GM19372 (cell line): ENCODE data around the gene CASP8.
"Not testable (repeated sequence)": the region's sequence is repeated elsewhere in the genome, so short reads cannot be mapped to it uniquely, and the experiment has no call there.

Experiments
- ATAC-seq: cut with Tn5 transposase; IDR thresholded peaks from one replicate; pipeline ENCODE4 v1.9.1; 2021; ENCODE audit warnings: mild to moderate bottlenecking, low read depth, moderate library complexity; ENCODE audit not compliant: unreplicated experiment

The CASP8 gene

DNA sequence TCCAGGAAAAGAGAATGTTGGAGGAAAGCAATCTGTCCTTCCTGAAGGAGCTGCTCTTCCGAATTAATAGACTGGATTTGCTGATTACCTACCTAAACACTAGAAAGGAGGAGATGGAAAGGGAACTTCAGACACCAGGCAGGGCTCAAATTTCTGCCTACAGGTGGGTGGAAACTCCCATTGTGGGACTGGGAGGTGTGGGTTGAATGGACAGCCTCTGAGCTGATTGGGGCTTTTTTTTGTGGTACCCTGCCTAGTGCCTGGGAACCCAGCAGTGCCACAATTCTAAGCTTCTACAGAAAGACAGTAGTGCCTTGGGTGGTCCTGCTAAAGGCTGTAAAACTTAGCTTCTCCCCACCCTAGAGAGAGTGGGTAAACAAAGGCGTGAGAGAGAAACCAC, 6.3 kb downstream of the CASP8 start:
- ATAC-seq = no peak

DNA sequence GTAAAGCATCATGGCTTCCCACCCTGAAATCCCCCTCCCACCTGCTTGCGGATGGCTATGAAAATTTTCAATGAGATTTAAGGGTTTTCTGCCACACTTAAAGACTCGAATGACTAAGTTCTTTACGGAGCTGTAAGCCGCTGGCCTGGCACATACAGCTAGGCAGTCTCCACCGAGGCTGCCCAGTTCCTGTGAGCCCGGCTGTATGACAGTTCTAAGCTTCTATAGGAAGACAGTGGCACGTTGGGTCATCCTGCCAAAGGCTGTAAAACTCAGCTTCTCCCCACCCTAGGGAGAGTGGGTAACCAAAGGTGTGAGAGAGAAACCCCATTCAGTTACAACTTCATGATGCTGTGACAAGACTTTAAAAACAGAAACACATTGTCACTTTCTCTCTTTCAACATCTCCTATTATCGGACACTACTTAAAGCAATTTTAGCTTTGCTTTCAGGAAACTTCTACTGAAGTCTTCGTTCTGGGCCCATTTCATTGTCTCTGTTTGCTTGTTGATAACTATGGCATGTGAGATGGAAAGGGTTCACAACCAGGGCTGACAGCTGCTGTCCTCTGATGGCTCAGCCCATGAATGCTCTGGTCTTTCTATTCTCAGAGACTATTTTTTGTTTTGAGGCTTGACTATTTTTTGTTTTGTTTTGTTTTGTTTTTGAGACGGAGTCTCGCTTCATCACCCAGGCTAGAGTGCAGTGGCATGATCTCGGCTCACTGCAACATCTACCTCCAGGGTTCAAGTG, 7.1 kb downstream of the CASP8 start:
- ATAC-seq = no peak

GRCh38 chr2:201269764-201270163, 9.4 kb downstream of the CASP8 start:
- no peak for ATAC-seq

GRCh38 chr2:201270293-201271001, 10.1 kb downstream of the CASP8 start:
- ATAC-seq = no peak

GRCh38 chr2:201271917-201272316, 11.6 kb downstream of the CASP8 start:
- no peak for ATAC-seq

GRCh38 chr2:201273330-201273983, 13.1 kb downstream of the CASP8 start:
- ATAC-seq = no peak

DNA sequence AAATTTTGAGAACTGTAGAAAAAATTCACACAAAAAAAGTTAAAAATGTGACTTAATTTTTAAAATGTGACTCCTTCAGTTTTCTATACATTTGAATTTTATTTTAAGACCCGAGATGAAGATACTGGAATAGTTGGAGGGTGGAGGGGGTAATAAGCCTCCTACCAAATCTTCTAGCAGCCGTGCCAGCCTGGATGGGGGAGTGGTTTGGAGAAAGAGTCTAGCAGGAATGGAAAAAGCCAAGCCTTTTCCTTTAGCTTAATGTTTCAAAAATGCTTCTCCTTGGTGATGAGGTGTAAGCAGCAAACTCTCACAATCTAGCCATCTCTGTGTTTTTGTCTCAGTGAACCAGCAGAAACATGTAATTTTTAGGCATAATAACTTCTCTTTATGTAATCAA, 14.7 kb downstream of the CASP8 start:
- no peak for ATAC-seq

DNA sequence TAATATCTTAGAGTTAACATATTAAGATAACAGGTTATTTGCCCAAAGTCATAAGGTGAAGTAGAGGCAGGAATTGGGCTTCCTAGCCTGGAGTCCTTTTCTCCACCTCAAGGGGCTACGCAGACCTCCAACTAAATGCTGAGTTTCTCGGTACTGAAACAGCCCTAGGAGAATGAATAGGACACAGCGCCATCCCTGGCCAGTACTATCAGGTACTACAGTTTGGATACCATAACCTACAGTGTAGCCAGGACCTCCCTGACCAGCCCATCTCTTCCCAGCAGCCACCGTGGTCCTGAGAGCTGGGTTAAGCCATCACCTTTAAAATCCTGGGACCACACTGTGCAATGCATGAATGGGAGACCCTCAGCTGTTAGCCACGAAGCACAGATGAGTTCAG, 15.7 kb downstream of the CASP8 start:
- no peak for ATAC-seq

DNA sequence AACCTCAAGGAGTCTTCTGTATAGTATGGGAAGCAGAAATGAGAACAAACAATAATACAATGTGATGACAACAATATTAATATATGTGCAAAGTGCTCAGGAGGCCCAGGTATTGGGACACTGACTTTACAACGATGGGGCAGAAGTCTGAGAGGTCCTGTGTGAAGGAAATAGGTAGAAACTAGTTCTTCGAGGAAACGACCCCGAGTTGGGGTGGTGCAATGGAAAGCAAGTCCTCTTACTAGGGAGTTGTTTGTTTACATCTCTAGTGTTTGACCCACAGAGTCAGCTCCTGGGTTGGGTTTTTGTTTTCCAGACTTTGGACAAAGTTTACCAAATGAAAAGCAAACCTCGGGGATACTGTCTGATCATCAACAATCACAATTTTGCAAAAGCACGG, 16.2 kb downstream of the CASP8 start:
- no peak for ATAC-seq

DNA sequence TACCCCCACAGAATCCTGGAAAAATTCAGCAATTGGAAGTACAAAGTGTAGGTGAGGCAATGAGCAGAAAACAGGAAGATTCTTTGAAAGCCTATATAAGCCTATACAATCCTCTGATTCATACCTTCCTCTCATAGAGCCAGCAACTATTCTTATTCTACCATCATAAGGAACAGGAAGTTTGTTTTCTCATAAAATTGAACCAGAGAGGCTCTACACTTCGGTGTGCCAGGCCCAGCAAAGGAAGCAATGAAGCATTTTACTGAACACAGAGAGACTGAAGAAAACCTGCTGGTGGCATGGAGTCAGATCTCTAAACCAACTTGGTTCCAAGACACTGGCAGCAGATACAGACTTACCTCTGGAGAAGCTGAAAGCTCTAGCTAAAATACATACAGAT, 18.7 kb downstream of the CASP8 start:
- ATAC-seq = no peak

- no peak for ATAC-seq
Measured at GRCh38 chr2:201280191-201281040, 20.1 kb downstream of the CASP8 start.

DNA sequence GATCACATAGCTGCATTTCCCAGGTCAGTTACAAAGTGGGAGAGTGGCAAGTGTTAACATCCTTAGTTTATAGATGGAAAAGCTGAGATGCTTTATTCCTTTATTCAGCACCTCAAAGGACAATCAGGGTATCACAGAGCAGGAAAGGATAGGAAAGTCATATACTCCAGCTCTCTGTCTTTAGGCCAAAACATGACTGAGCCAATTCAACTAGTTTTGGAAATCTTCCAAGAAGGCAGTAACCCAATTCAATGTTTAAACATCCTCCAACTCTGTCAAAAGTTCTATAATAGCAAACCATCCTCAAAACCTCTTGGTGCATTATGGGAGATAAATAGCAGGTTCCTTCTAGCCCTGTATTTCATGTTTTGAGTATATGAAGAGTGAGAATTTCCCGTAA, 25.2 kb downstream of the CASP8 start:
- no peak for ATAC-seq

DNA sequence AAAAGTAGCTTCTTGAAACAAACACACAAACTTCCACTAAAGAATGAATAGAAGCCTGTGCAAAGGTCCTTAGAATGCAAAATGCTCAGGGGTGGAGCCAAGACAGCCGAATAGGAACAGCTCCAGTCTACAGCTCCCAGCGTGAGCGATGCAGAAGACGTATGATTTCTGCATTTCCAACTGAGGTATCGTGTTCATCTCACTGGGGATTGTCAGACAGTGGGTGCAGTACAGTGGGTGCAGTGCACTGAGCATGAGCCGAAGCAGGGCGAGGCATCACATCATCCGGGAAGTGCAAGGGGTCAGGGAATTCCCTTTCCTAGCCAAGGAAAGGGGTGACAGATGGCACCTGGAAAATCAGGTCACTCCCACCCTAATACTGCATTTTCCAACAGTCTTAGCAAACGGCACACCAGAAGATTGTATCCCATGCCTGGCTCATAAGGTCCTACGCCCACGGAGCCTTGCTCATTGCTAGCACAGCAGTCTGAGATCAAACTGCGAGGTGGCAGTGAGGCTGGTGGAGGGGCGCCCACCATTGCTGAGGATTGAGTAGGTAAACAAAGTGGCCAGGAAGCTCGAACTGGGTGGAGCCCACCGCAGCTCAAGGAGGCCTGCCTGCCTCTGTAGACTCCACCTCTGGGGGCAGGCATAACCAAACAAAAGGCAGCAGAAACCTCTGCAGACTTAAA, 30.3 kb downstream of the CASP8 start:
- ATAC-seq = not testable (repeated sequence)

DNA sequence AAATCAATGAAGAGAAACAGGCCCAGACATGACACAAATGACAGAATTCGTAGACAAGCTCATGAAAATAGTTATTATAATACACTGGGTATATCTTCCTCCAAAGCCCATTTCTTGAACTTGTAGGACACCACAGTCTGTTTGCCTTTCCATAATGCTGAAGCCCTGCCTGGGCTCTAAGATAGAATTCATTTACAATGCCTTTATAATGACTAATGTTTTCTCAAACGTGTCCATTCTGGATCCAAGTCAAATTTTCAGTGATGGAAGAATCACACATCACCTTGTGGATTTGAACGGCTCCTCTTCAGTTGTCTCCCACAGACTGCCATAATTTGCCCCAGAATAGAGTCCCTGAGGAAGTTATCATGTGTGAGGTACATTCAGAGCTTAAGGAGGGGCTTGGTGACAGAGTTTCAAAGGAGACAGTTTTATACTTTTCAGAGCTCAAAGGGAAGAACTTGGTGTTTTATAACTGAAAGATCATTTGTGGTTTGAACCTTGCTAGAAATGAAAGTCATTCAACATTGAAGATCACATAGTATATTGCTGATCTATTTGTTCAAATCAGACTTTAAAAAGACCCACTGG, 38.2 kb downstream of the CASP8 start:
- ATAC-seq = no peak

DNA sequence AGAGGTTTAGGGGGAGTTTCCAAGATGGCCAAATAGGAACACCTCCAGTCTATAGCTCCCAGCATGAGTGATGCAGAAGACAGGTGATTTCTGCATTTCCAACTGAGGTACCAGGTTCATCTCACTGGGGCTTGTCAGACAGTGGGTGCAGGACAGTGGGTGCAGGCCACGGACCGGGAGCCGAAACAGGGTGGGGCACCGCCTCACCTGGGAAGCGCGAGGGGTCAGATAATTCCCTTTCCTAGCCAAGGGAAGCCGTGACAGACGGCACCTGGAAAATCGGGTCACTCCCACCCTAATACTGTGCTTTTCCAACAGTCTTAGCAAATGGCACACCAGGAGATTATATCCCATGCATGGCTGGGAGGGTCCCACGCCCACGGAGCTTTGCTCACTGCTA, 39.6 kb downstream of the CASP8 start:
- ATAC-seq = not testable (repeated sequence)

DNA sequence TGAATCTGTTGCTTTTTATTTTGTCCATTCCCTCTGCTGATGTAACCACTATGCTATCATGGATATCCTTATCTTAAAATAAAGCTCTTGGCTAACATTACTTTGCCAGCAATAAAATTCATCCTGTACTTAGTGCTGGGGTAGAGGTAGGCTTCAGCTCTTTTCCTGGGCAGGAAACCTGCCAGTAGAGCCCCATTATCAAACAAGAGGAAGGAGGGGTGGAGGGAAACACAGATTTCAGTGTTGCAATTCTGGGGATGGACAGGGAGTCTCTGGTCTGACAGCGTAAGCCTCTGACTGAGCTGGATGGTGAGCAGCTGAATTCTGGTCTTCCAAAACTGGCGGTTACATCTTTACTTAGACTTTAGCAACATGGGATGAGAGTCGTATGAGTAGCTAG, 47.5 kb downstream of the CASP8 start:
- ATAC-seq = no peak

- no peak for ATAC-seq
Measured at GRCh38 chr2:201308914-201309313, 48.6 kb downstream of the CASP8 start.

DNA sequence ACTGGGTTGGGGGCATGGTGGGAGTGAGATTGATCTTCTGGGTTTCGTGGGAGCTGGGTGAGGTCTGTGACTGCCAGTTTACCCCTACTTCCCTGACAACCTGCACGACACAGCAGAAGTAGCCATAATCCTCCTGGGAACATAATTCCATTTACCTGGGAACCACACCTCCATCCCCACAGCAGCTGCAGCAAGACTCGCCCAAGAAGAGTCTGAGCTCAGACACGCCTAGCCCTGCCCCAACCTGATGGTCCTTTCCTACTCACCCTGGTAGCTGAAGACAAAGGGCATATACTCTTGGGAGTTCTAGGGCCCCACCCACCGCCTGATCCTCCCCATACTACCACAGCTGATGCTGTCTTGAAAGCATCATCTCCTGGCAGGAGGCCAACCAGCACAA, 53.0 kb downstream of the CASP8 start:
- ATAC-seq = no peak

DNA sequence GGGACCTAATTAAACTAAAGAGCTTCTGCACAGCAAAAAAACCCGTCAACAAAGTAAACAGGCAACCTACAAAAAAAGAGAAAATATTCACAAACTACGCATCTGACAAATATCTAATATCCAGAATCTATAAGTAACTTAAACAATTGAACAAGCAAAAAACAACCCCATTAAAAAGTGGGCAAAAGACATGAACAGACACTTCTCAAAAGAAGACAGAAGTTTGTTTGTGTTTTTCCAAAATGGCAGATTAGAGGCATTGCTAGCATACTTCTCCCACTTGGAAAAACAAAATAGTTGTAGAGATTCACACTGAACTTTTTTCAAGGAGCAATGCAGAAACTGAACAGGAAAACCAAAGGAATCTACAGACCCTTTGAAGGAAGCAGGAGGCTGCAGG, 59.2 kb downstream of the CASP8 start:
- ATAC-seq = no peak

DNA sequence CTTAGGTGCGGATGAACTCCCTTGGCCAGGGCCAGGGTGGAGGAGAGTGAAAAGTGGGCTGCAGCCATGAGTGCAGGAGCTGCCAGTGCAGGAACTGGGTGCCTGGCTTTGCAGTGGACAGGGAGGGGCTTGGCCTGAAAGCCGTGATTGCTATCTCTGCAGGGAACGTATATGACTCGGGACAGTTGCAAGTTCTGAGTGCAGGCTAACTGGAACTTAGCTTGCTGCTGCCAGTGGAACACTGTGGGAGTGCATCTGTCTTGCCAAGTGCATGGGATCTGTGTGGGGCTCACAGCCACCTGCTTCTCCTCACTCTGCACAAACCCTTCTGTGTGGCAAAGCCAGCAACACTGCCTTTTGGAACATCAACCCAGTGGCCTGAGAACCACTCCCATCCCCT, 59.9 kb downstream of the CASP8 start:
- no peak for ATAC-seq
